ENCODE measurements around the gene LRRC43. TPM values are rescaled to one million over a fixed set of nuclear protein-coding genes. Genes with fewer than 3 reads are reported as not detected.

The LRRC43 gene
- total RNA-seq, 1 donor from 2014 or later = 0.24 TPM

DNA sequence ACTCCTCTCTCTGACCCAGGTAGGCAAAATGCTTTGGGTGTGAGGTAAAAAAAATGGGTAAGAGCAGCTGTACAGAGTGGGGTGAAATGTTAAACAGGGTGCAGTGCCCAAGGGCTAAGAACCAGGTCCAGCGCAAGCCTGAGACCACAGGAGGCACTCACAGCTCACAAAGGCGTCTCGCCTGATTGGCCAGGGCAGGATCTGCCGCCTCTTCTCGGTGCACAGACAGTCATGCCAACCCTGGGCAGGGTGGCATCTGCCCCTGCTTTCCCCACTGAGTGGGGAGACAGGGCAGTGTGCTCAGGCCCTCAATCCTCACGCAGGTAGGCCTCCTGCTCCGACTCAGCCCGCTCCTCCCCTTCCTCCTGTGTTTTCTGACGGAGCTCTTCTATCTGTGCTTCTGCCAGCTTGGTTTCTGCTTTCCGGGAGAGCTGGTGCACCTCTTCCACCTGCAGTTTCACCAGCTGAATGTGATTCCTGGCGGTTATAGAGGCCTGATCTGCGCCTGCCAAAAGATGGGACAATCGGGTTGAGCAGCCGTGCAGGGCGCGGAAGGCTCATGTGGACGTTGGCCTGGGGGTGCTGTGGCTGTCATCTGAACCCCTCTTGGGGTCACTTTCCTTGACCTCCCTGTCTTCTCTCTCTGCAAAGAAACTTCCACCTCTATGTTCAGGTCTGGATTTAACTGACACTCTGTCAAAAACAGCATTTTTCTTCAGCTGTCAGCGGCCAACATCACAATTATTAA lies 25.3 kb downstream of the LRRC43 start:
- Histone ChIP-seq H2AFZ (replicated peaks) (no peak overlapping the region), H3K4me1 (no peaks in the 10 kb centered on the region), H3K27ac (no peak overlapping the region), H4K20me1 (ENCODE audit: low read depth) (peaks cover 48% of the 10 kb centered on the region), H3K27me3 (peaks cover 34% of the 10 kb centered on the region), H3K4me2 (no peak overlapping the region), H3K4me3 (no peak overlapping the region), H3K79me2 (ENCODE audit: low read depth) (no peaks in the 10 kb centered on the region), H3K9me3 (ENCODE audit: low read depth) (no peaks in the 10 kb centered on the region), H3K9ac (no peak overlapping the region), H3F3A (ENCODE audit: low read depth) (peaks cover 50% of the 10 kb centered on the region), H3K36me3 (peaks cover 19% of the 10 kb centered on the region)
- Mint-ChIP-seq H3K4me3 (no peak overlapping the region), H3K36me3 (peaks cover 20% of the 10 kb centered on the region), H3K27me3 (ENCODE audit: insufficient read depth, low read depth) (peaks cover 22% of the 10 kb centered on the region), H3K4me1 (peaks cover 9% of the 10 kb centered on the region), H3K27ac (no peak overlapping the region), H3K9me3 (no peaks in the 10 kb centered on the region)
- DNase-seq (ENCODE audit: low spot score) = no peak
- TF ChIP-seq EZH2 (IDR thresholded peaks at IDR 0.05) (no peak), EZH2phosphoT487 (IDR thresholded peaks at IDR 0.05) (no peak)
- TF ChIP-seq, protein P1, sequence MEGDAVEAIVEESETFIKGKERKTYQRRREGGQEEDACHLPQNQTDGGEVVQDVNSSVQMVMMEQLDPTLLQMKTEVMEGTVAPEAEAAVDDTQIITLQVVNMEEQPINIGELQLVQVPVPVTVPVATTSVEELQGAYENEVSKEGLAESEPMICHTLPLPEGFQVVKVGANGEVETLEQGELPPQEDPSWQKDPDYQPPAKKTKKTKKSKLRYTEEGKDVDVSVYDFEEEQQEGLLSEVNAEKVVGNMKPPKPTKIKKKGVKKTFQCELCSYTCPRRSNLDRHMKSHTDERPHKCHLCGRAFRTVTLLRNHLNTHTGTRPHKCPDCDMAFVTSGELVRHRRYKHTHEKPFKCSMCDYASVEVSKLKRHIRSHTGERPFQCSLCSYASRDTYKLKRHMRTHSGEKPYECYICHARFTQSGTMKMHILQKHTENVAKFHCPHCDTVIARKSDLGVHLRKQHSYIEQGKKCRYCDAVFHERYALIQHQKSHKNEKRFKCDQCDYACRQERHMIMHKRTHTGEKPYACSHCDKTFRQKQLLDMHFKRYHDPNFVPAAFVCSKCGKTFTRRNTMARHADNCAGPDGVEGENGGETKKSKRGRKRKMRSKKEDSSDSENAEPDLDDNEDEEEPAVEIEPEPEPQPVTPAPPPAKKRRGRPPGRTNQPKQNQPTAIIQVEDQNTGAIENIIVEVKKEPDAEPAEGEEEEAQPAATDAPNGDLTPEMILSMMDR (IDR thresholded peaks at IDR 0.05) = no peak

DNA sequence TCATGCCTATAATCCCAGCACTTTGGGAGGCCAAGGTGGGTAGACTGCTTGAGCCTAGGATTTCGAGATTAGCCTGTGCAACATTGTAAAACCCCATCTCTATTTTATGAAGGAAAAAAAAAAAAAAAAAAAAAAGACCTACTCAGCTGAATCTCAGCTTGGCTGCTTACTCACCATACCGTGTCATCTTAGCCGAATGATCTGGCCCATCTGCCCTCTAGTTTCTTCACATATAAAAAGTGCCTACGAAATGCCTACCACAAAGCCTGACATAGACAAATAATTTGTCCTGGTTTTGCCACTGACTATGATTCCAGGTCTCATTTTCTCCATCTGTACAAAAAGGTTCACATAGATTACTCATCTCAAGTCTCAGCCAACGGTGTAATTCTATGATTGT lies 32.8 kb downstream of the LRRC43 start:
- H4K20me1 ChIP-seq (ENCODE audit: low read depth) = peaks cover 6% of the 10 kb centered on the region
- no peak for TF ChIP-seq EZH2 (IDR thresholded peaks at IDR 0.05)
- TF ChIP-seq, protein P1 (IDR thresholded peaks at IDR 0.05) = no peak
- no peak for TF ChIP-seq EZH2phosphoT487 (IDR thresholded peaks at IDR 0.05)
- no peak overlapping the region for H3K27ac ChIP-seq
- H2AFZ ChIP-seq (replicated peaks) = no peak overlapping the region
- no peak overlapping the region for H3K4me2 ChIP-seq
- H3K27me3 Mint-ChIP-seq (ENCODE audit: insufficient read depth, low read depth) = no peaks in the 10 kb centered on the region
- no peak overlapping the region for H3K27ac Mint-ChIP-seq
- peaks cover 18% of the 10 kb centered on the region for H3K36me3 Mint-ChIP-seq
- H3K9me3 Mint-ChIP-seq = no peaks in the 10 kb centered on the region
- no peaks in the 10 kb centered on the region for H3K27me3 ChIP-seq
- H3K79me2 ChIP-seq (ENCODE audit: low read depth) = peaks cover 34% of the 10 kb centered on the region
- H3K9ac ChIP-seq = no peak overlapping the region
- no peaks in the 10 kb centered on the region for H3K4me1 Mint-ChIP-seq
- DNase-seq (ENCODE audit: low spot score) = no peak
- H3K36me3 ChIP-seq = peaks cover 33% of the 10 kb centered on the region
- H3K4me3 Mint-ChIP-seq = no peak overlapping the region
- peaks cover 5% of the 10 kb centered on the region for H3F3A ChIP-seq (ENCODE audit: low read depth)
- H3K4me3 ChIP-seq = no peak overlapping the region
- H3K9me3 ChIP-seq (ENCODE audit: low read depth) = no peaks in the 10 kb centered on the region
- H3K4me1 ChIP-seq = no peaks in the 10 kb centered on the region

- Histone ChIP-seq H3K27ac (no peak overlapping the region), H3F3A (ENCODE audit: low read depth) (peaks cover 5% of the 10 kb centered on the region), H3K4me2 (no peak overlapping the region), H3K4me1 (no peaks in the 10 kb centered on the region), H3K36me3 (peaks cover 34% of the 10 kb centered on the region), H3K9me3 (ENCODE audit: low read depth) (no peaks in the 10 kb centered on the region), H3K79me2 (ENCODE audit: low read depth) (peaks cover 41% of the 10 kb centered on the region), H4K20me1 (ENCODE audit: low read depth) (peaks cover 6% of the 10 kb centered on the region), H3K27me3 (no peaks in the 10 kb centered on the region), H2AFZ (replicated peaks) (no peak overlapping the region), H3K4me3 (no peak overlapping the region), H3K9ac (no peak overlapping the region)
- Mint-ChIP-seq H3K4me1 (no peaks in the 10 kb centered on the region), H3K4me3 (no peak overlapping the region), H3K9me3 (no peaks in the 10 kb centered on the region), H3K36me3 (peaks cover 22% of the 10 kb centered on the region), H3K27ac (no peak overlapping the region), H3K27me3 (ENCODE audit: insufficient read depth, low read depth) (no peaks in the 10 kb centered on the region)
- TF ChIP-seq, protein P1 (IDR thresholded peaks at IDR 0.05) = no peak
- TF ChIP-seq EZH2 (IDR thresholded peaks at IDR 0.05) (no peak), EZH2phosphoT487 (IDR thresholded peaks at IDR 0.05) (no peak)
- DNase-seq (ENCODE audit: low spot score) = no peak
Measured at GRCh38 chr12:122216445-122216844, 33.5 kb downstream of the LRRC43 start.

Measured in neural progenitor cell (in vitro differentiated cells).